Measurements from ENCODE around the gene NTM. TPM values are rescaled to one million over a fixed set of nuclear protein-coding genes. Genes with fewer than 3 reads are reported as not detected.

NTM gene
- polyA plus RNA-seq, 1 donor from 2014 or later = 39.4 TPM

GRCh38 chr11:132185726-132186592, 815.5 kb downstream of the NTM start:
- no peaks in the 10 kb centered on the region for H3K36me3 ChIP-seq (ENCODE audit: insufficient read depth, low read length)
- H3K9me2 ChIP-seq (ENCODE audit: insufficient read depth, low read length) = no peaks in the 10 kb centered on the region
- no peaks in the 10 kb centered on the region for H4K20me1 ChIP-seq (ENCODE audit: insufficient read depth)
- no peak for TF ChIP-seq POLR2AphosphoS5 (IDR thresholded peaks at IDR 0.05)
- no peak for TF ChIP-seq MXI1 (conservative IDR thresholded peaks at IDR 0.05; ENCODE audit: poor library complexity, severe bottlenecking)
- no peak for TF ChIP-seq TAF1 (IDR thresholded peaks at IDR 0.05; ENCODE audit: low read depth)
- TF ChIP-seq REST (IDR thresholded peaks at IDR 0.05; ENCODE audit: borderline replicate concordance) = no peak
- no peak for TF ChIP-seq EP300 (conservative IDR thresholded peaks at IDR 0.05; ENCODE audit: poor library complexity, severe bottlenecking)
- TF ChIP-seq RAD21 (conservative IDR thresholded peaks at IDR 0.05) = no peak
- no peak for TF ChIP-seq CTCF (IDR thresholded peaks at IDR 0.05; ENCODE audit: poor library complexity, severe bottlenecking)
- TF ChIP-seq EZH2 (IDR thresholded peaks at IDR 0.05; ENCODE audit: borderline replicate concordance, insufficient read depth, low read length, poor library complexity, severe bottlenecking) = no peak
- TF ChIP-seq SMC3 (conservative IDR thresholded peaks at IDR 0.05; ENCODE audit: poor library complexity) = no peak
- H3K4me3 ChIP-seq (ENCODE audit: low read length) = no peak overlapping the region
- no peak overlapping the region for H3K9ac ChIP-seq (ENCODE audit: low read length)
- H3K79me2 ChIP-seq (replicated peaks; ENCODE audit: insufficient read depth, low read length) = no peaks in the 10 kb centered on the region
- H3K4me2 ChIP-seq (ENCODE audit: low read length) = no peak overlapping the region
- H3K9me3 ChIP-seq (ENCODE audit: low read length) = no peaks in the 10 kb centered on the region
- no peaks in the 10 kb centered on the region for H3K27me3 ChIP-seq (ENCODE audit: insufficient read depth, low read depth, low read length)
- H2AFZ ChIP-seq (ENCODE audit: low read depth, low read length) = no peak overlapping the region
- no peaks in the 10 kb centered on the region for H3F3A ChIP-seq (ENCODE audit: insufficient read depth, low read length, poor library complexity, severe bottlenecking)
- no peak overlapping the region for H3K27ac ChIP-seq (ENCODE audit: low read length)

- no peaks in the 10 kb centered on the region for H3K9me2 ChIP-seq (ENCODE audit: insufficient read depth, low read length)
- H3K9me3 ChIP-seq (ENCODE audit: low read length) = no peaks in the 10 kb centered on the region
- no peaks in the 10 kb centered on the region for H4K20me1 ChIP-seq (ENCODE audit: insufficient read depth)
- no peak overlapping the region for H3K4me3 ChIP-seq (ENCODE audit: low read length)
- no peak overlapping the region for H2AFZ ChIP-seq (ENCODE audit: low read depth, low read length)
- no peak overlapping the region for H3K27ac ChIP-seq (ENCODE audit: low read length)
- H3K4me2 ChIP-seq (ENCODE audit: low read length) = no peak overlapping the region
- H3K79me2 ChIP-seq (replicated peaks; ENCODE audit: insufficient read depth, low read length) = no peaks in the 10 kb centered on the region
- no peaks in the 10 kb centered on the region for H3K27me3 ChIP-seq (ENCODE audit: insufficient read depth, low read depth, low read length)
- TF ChIP-seq MXI1 (conservative IDR thresholded peaks at IDR 0.05; ENCODE audit: poor library complexity, severe bottlenecking) (no peak), RAD21 (conservative IDR thresholded peaks at IDR 0.05) (no peak)
- H3F3A ChIP-seq (ENCODE audit: insufficient read depth, low read length, poor library complexity, severe bottlenecking) = no peaks in the 10 kb centered on the region
- no peaks in the 10 kb centered on the region for H3K36me3 ChIP-seq (ENCODE audit: insufficient read depth, low read length)
- no peak overlapping the region for H3K9ac ChIP-seq (ENCODE audit: low read length)
Measured at GRCh38 chr11:132186699-132187098, 816.3 kb downstream of the NTM start.

Data from neural cell (in vitro differentiated cells).